Adrenal gland (tissue), 12 donors: ENCODE results near the gene STXBP2. TPM values are rescaled to one million over a fixed set of nuclear protein-coding genes. Genes with fewer than 3 reads are reported as not detected.

Source experiments
- DNase-seq, 7 donors: peaks; one replicate each; pipeline ENCODE4 v3.0.0-alpha.2; 2019 to 2020
- H3K27ac ChIP-seq, 5 donors: fragments of 200-600 bp; sonication (generic) in 4 of 5; 1 replicate in 3 of 5; 2 replicates in 2 of 5; pipeline versions ENCODE4 v1.5.1 to v1.8.0; 2016 to 2020; ENCODE audit warnings: mild to moderate bottlenecking in 1 of 5
- H3K27me3 ChIP-seq: fragments of 200-600 bp; 2 replicates; pipeline ENCODE4 v1.8.0; 2021
- H3K36me3 ChIP-seq, 2 donors: fragments of 200-600 bp; replicated peaks in 1 of 2; 1 replicate in 1 of 2; 2 replicates in 1 of 2; pipeline versions ENCODE4 v1.5.1 to v1.8.0; 2018 to 2022
- H3K4me1 ChIP-seq, 2 donors: fragments of 200-600 bp; replicated peaks in 1 of 2; 1 replicate in 1 of 2; 2 replicates in 1 of 2; pipeline versions ENCODE4 v1.5.1 to v1.8.0; 2018 to 2021
- H3K4me3 ChIP-seq, 4 donors: fragments of 200-600 bp; sonication (generic) in 3 of 4; one replicate each; pipeline ENCODE4 v1.5.1; 2016 to 2018
- H3K9me3 ChIP-seq, 3 donors: fragments of 200-600 bp; sonication (generic) in 1 of 3; replicated peaks in 1 of 3; 1 replicate in 2 of 3; 2 replicates in 1 of 3; pipeline versions ENCODE4 v1.5.1 to v1.8.0; 2016 to 2021
- POLR2A ChIP-seq, 2 donors: fragments of 450-650 bp; IDR thresholded peaks; one replicate each; pipeline ENCODE4 v1.6.1; 2017; ENCODE audit warnings: antibody characterized with exemption in 2 of 2, mild to moderate bottlenecking in 2 of 2, moderate library complexity in 1 of 2
- WGBS, 4 donors: extraction: QIAGEN DNeasy Blood & Tissue Kit in 2 of 4; methylation state at CpG; one replicate each; pipeline versions ENCODE4 v1.1.5 to v1.1.7; 2013 to 2017; 5-methylcytosine and 5-hydroxymethylcytosine counted together
- intact Hi-C, 2 donors: fragments of 100-400 bp; cut with DNase I; formaldehyde crosslinking; loops; one replicate each; pipeline versions ENCODE4 v1.14.1 to v1.15.0; 2022 to 2023
- polyA plus RNA-seq, 3 donors: library from polyadenylated mRNA; stranded (reverse); fragments of 200-250 nt in 2 of 3; fragments of 350-450 nt in 1 of 3; fragmentation: Illumina TruSeq in 1 of 3; extraction: RNeasy Lipid Tissue Mini Kit (QIAGEN cat#74804) in 1 of 3; gene quantifications; one replicate each; pipeline ENCODE4 v1.2.3, GENCODE V29; 2013 to 2014
- total RNA-seq, 9 donors: library from RNA; depleted of rRNA in 4 of 9; stranded (reverse); fragments of >200 nt in 4 of 9; fragments of 120-200 nt in 1 of 9; fragmentation: NEBNext Ultra II Directional in 1 of 9; extraction: Animal tissue kit (Norgen Biotek cat#: 25700) in 1 of 9; gene quantifications; one replicate each; pipeline versions ENCODE4 v1.1.0 to v1.2.4, GENCODE V29; 2013 to 2023
- TF ChIP-seq, protein P1 (sequence below), 6 experiments: fragments of 450-650 bp in 4 of 6; fragments of 200-600 bp in 2 of 6; sonication (generic) in 1 of 6; IDR thresholded peaks; 1 replicate in 5 of 6; 2 replicates in 1 of 6; pipeline versions ENCODE4 v1.5.1 to v1.8.0; 2016 to 2021; ENCODE audit warnings: antibody characterized with exemption in 6 of 6, mild to moderate bottlenecking in 2 of 6, moderate library complexity in 1 of 6
- donor health status: healthy with polysubstance abuse.
- donor health status: Bipolar disorder and iron deficiency.
- donor health status: DM: yes; HTN: yes; CAD: no.
- donor health status: DM: no; HTN: no; CAD: no.
- donor health status: DM: no; HTN: no; CAD: no.
- donor health status: DM: yes; HTN: yes; CAD: no.

Gene STXBP2
- total and polyA plus RNA-seq, 12 donors: 12.2 to 121 (median 40.3) TPM

DNA sequence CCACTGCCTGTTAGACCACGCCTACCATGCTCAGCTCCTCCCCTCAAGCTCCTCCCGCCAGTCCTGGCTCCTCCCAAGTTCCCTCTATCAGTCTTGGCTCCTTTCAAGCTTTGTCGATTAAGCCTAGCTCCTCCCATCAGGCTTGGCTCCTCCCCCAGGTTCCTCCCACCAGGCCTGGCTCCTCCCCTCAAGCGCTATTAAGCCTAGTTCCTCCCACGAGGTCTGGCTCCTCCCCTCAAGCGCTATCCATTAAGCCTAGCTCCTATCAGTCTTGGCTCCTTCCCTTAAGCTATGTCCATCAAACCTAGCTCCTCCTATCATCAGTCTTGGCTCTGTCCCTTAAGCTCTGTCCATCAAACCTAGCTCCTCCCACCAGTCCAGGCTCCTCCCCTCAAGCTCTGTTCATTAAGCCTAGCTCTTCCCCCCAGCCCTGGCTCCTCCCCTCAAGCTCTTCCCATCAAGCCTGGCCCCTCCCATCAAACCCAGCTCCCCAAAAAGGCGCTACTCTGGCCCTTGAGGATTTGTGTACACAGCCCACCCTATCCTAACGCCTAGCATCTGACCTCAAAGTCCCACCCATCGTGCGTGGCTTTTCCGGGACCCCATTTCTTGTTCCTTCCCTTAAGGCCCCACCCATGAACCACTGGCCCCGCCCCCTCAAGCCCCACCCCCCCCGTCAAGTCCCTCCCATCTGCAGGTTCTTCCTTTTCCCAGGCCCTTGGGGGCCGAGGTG lies 31.3 kb upstream of the STXBP2 start:
- H3K4me3 ChIP-seq: no peak overlapping the region
- no peaks in the 10 kb centered on the region for H3K27me3 ChIP-seq
- no peak overlapping the region for H3K27ac ChIP-seq
- TF ChIP-seq, protein P1, sequence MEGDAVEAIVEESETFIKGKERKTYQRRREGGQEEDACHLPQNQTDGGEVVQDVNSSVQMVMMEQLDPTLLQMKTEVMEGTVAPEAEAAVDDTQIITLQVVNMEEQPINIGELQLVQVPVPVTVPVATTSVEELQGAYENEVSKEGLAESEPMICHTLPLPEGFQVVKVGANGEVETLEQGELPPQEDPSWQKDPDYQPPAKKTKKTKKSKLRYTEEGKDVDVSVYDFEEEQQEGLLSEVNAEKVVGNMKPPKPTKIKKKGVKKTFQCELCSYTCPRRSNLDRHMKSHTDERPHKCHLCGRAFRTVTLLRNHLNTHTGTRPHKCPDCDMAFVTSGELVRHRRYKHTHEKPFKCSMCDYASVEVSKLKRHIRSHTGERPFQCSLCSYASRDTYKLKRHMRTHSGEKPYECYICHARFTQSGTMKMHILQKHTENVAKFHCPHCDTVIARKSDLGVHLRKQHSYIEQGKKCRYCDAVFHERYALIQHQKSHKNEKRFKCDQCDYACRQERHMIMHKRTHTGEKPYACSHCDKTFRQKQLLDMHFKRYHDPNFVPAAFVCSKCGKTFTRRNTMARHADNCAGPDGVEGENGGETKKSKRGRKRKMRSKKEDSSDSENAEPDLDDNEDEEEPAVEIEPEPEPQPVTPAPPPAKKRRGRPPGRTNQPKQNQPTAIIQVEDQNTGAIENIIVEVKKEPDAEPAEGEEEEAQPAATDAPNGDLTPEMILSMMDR (IDR thresholded peaks at IDR 0.05): no peak
- no peak for TF ChIP-seq POLR2A (IDR thresholded peaks at IDR 0.05)
- intact Hi-C loops: no loop called here
- WGBS, 4 donors: 70 to 78% (median 76%) methylated on average over 14 of the region's 14 CpGs
- H3K9me3 ChIP-seq: no peaks in the 10 kb centered on the region
- H3K4me1 ChIP-seq: peaks cover 0 to 7% of the 10 kb centered on the region in 2 donors
- H3K36me3 ChIP-seq: no peaks in the 10 kb centered on the region
- no peak for DNase-seq

DNA sequence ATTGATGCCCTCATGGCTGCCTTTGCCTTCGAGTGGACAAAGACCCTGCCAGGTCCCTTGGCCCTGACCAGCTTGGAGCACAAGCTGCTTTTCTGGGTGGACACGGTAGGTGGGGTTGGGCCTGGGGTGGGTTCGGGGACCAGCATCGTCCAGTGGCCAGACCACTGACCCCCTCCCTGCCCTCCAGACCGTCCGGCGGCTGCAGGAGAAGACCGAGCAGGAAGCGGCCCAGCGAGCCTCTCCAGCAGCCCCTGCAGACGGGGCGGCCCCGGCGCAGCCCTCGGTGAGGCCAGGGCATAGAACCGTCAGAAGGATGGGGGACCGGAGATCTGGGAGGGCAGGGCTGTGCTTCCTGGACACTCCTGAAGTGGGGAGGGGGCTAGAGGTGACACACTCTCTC lies 30.6 kb upstream of the STXBP2 start:
- no peaks in the 10 kb centered on the region for H3K9me3 ChIP-seq
- TF ChIP-seq POLR2A (IDR thresholded peaks at IDR 0.05): no peak
- TF ChIP-seq, protein P1 (IDR thresholded peaks at IDR 0.05): no peak
- H3K27ac ChIP-seq: no peak overlapping the region
- no peaks in the 10 kb centered on the region for H3K27me3 ChIP-seq
- no peak overlapping the region for H3K4me3 ChIP-seq
- 88 to 94% (median 90%) methylated on average over 6 to 17 of the region's 17 CpGs for WGBS, 4 donors
- peaks cover 0 to 7% of the 10 kb centered on the region in 2 donors for H3K4me1 ChIP-seq
- H3K36me3 ChIP-seq: no peaks in the 10 kb centered on the region
- intact Hi-C loops: no loop called here
- DNase-seq: no peak

DNA sequence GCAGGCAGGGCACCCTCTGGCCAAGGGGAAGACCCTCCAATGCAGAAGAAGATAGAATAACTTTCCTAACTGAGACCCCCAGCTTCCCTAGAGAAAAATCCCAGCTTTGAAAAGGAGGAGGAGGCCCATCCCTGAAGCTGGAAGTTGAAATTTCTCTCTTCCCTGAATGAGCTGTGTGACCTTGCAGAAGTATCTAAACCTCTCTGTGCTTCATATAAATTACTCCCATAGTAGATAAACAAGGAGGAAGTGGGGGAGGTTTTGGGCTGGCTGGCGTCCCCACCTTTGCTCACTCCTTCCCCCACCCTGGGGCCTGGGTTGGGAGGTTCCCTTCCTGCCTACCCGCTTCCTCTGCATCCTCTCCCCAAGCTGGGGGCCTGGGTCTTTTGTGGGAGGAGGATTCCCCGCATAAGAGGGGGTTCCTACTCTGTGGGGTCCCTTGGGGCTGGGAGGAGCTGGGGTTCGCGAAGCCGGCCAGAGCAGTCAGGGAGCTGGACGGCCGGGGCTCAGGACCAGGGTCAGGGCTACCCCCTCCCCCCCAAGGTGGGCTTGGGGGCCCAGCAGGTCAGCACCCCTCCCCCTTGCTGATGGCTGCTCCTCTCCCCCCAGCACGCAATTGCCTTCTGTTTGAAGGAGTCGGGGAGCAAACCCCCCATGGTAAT lies 29.6 kb upstream of the STXBP2 start:
- H3K27ac ChIP-seq: no peak overlapping the region
- no peak overlapping the region for H3K4me3 ChIP-seq
- WGBS, 4 donors: 78 to 94% (median 86%) methylated on average over 3 to 10 of the region's 10 CpGs
- DNase-seq: no peak
- TF ChIP-seq POLR2A (IDR thresholded peaks at IDR 0.05): no peak
- TF ChIP-seq, protein P1 (IDR thresholded peaks at IDR 0.05): no peak
- intact Hi-C loops: no loop called here
- H3K27me3 ChIP-seq: no peaks in the 10 kb centered on the region
- H3K9me3 ChIP-seq: no peaks in the 10 kb centered on the region
- peaks cover 0 to 4% of the 10 kb centered on the region in 2 donors for H3K4me1 ChIP-seq
- H3K36me3 ChIP-seq: no peaks in the 10 kb centered on the region

DNA sequence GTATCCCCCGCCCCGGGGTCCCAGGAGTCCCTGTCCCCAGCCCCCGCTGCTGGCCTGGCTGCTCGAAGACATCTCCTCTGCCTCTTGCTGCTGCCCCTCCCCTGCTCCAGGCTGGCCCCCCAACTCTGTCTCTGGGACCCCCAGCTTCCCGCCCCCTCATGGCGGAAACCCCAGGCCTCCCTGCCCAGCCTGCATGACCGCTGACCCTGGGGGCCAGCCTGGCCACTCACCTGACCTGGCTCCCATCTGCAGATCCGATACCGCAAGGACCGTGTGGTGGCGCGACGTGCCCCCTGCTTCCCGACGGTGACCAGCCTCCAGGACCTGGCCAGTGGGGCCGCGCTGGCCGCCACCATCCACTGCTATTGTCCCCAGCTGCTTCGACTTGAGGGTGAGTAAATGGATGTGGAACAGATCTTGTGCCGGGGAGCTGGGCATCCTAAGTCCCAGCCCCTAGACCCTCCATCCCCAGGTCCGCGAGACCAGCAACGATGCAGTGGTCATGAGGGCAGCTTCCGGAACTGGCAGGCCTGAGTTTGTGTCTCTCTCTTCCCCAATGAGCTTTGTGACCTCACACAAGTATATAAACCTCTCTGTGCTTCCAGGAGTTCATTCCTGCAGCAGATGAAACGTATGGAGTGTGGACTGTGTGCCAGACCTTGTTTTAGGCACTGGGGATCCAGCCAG lies 28.9 kb upstream of the STXBP2 start:
- WGBS, 4 donors: 89 to 92% (median 91%) methylated on average over 6 to 25 of the region's 25 CpGs
- no peak for TF ChIP-seq POLR2A (IDR thresholded peaks at IDR 0.05)
- TF ChIP-seq, protein P1 (IDR thresholded peaks at IDR 0.05): no peak
- Histone ChIP-seq H3K27me3 (no peaks in the 10 kb centered on the region), H3K9me3 (no peaks in the 10 kb centered on the region), H3K4me3 (no peak overlapping the region), H3K27ac (no peak overlapping the region), H3K4me1 (no peaks in the 10 kb centered on the region), H3K36me3 (no peaks in the 10 kb centered on the region)
- DNase-seq: no peak
- intact Hi-C loops: no loop called here
